Nephron (organoid): ENCODE results near the gene DHRS4L2.
"Not testable (repeated sequence)": the region's sequence is repeated elsewhere in the genome, so short reads cannot be mapped to it uniquely, and the experiment has no call there.

Experiments used
- H3K27ac Mint-ChIP-seq, 3 experiments: 2 replicates each; pipeline ENCODE4 v1.8.0; 2020; ENCODE audit warnings: mixed read lengths in 3 of 3, mild to moderate bottlenecking in 2 of 3, moderate library complexity in 1 of 3
- H3K27me3 Mint-ChIP-seq: 2 replicates; pipeline ENCODE4 v1.8.0; 2021; ENCODE audit warnings: low read depth, mild to moderate bottlenecking, moderate library complexity, mixed read lengths
- H3K36me3 Mint-ChIP-seq: 2 replicates; pipeline ENCODE4 v1.8.0; 2020; ENCODE audit warnings: low read depth, mixed read lengths
- H3K4me1 Mint-ChIP-seq: 2 replicates; pipeline ENCODE4 v1.8.0; 2020; ENCODE audit warnings: mixed read lengths
- H3K4me3 Mint-ChIP-seq, 3 experiments: 2 replicates each; pipeline ENCODE4 v1.8.0; 2020; ENCODE audit warnings: mild to moderate bottlenecking in 3 of 3, mixed read lengths in 3 of 3, moderate library complexity in 2 of 3
- H3K9me3 Mint-ChIP-seq: 2 replicates; pipeline ENCODE4 v1.8.0; 2020; ENCODE audit warnings: mixed read lengths
- CTCF ChIP-seq, 3 experiments: fragments of 200-600 bp; sonication (generic); IDR thresholded peaks; one replicate each; pipeline ENCODE4 v1.5.0; 2021; ENCODE audit warnings: antibody characterized with exemption in 3 of 3; ENCODE audit not compliant: unreplicated experiment in 3 of 3

The DHRS4L2 gene

DNA sequence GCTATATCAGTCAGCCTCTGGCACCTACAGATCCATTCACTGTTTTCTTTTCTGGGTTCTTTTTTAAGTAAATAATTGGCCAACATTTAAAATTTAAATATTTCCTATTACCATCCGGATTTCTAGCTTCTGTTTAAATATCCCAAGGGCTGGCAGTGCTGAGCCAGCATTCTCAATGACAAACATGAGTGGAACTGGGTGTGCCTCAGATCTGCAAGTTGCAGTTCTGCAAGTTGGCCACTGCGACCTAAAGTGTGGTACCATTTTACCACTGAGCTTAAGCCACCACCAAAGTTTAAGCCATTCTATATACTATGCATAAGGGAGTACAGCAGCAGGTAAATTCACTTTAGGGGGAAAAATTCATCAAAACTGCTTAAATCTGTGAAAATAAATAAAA lies 31.2 kb downstream of the DHRS4L2 start:
- not testable (repeated sequence) for H3K36me3 Mint-ChIP-seq, H3K4me1 Mint-ChIP-seq, H3K27ac Mint-ChIP-seq, H3K27me3 Mint-ChIP-seq, H3K4me3 Mint-ChIP-seq
- peaks cover 27% of the 10 kb centered on the region for H3K9me3 Mint-ChIP-seq
- TF ChIP-seq CTCF (IDR thresholded peaks at IDR 0.05; ENCODE audit: unreplicated experiment in 3 of 3): peak in 1 of 3 experiments; percentile 11

- not testable (repeated sequence) for H3K4me3 Mint-ChIP-seq, H3K36me3 Mint-ChIP-seq, H3K27ac Mint-ChIP-seq, H3K4me1 Mint-ChIP-seq, H3K27me3 Mint-ChIP-seq
- H3K9me3 Mint-ChIP-seq: peaks cover 30% of the 10 kb centered on the region
Measured at GRCh38 chr14:24020520-24020919, 31.8 kb downstream of the DHRS4L2 start.

DNA sequence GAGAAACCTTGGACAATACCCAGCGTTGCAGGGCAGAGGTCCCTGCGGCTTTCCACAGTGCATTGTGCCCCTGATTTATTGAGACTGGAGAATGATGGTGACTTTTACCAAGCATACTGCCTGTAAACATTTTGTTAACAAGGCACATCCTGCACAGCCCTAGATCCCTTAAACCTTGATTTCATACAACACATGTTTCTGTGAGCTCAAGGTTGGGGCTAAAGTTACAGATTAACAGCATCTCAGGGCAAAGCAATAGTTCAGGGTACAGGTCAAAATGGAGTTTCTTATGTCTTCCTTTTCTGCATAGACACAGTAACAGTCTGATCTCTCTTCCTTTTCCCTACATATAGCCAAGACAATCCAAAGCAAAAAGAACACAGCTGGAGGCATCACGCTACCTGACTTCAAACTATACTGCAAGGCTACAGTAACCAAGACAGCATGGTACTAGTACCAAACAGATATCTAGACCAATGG lies 36.2 kb downstream of the DHRS4L2 start:
- peaks cover 28% of the 10 kb centered on the region for H3K9me3 Mint-ChIP-seq
- not testable (repeated sequence) for H3K36me3 Mint-ChIP-seq, H3K27ac Mint-ChIP-seq, H3K4me1 Mint-ChIP-seq, H3K4me3 Mint-ChIP-seq, H3K27me3 Mint-ChIP-seq

DNA sequence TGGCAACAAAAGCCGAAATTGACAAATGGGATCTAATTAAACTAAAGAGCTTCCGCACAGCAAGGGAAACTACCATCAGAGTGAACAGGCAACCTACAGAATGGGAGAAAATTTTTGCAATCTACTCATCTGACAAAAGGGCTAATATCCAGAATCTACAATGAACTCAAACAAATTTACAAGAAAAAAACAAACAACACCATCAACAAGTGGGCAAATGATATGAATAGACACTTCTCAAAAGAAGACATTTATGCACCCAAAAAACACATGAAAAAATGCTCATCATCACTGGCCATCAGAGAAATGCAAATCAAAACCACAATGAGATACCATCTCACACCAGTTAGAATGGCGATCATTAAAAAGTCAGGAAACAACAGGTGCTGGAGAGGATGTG lies 41.0 kb downstream of the DHRS4L2 start:
- H3K4me3 Mint-ChIP-seq, H3K36me3 Mint-ChIP-seq, H3K27me3 Mint-ChIP-seq, H3K27ac Mint-ChIP-seq, H3K4me1 Mint-ChIP-seq: not testable (repeated sequence)
- H3K9me3 Mint-ChIP-seq: peaks cover 47% of the 10 kb centered on the region

GRCh38 chr14:24031331-24031730 lies 42.6 kb downstream of the DHRS4L2 start:
- H3K36me3 Mint-ChIP-seq, H3K4me3 Mint-ChIP-seq: not testable (repeated sequence)

DNA sequence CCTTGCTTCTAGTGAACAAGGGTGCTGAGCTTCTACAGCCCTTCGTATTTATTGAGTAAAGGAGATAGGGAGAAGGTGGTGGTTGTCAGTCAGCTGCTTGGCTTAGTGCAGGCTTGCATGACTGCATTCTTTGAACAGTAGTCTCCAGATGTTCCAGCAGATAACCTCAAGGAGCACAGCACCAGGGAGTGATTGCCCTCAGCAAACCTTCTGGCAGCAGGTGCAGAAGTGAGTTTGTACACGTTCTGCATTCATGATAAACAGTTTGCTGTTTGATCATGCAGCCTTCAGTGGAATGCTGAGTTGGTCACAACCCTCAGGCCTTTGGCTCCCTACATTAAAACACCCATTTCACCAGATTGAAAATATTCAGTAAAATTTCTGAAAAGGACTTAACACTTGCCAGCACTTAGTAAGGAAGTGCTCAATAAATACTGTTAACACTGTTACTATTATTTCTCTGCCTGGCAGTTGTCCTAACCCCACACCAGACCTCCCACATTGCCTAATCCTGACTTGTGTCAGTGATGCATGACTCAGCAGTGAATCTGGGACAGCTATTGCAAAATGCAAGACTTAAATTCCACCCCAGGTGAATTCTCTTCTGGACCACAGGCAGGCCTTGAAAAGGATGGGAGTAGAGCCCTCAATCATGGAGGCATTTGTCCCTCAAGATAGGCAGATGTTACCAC lies 44.1 kb downstream of the DHRS4L2 start:
- no peak overlapping the region for H3K4me3 Mint-ChIP-seq
- no peaks in the 10 kb centered on the region for H3K36me3 Mint-ChIP-seq
- TF ChIP-seq CTCF (IDR thresholded peaks at IDR 0.05; ENCODE audit: unreplicated experiment in 3 of 3): no peak
- H3K27ac Mint-ChIP-seq: no peak overlapping the region
- peaks cover 28% of the 10 kb centered on the region for H3K9me3 Mint-ChIP-seq
- peaks cover 3% of the 10 kb centered on the region for H3K27me3 Mint-ChIP-seq
- H3K4me1 Mint-ChIP-seq: peaks cover 7% of the 10 kb centered on the region

More at GRCh38 chr14:24031331-24031730, 42.6 kb downstream of the DHRS4L2 start:
- not testable (repeated sequence) for H3K27ac Mint-ChIP-seq, H3K27me3 Mint-ChIP-seq, H3K4me1 Mint-ChIP-seq
- H3K9me3 Mint-ChIP-seq: peaks cover 39% of the 10 kb centered on the region

- H3K36me3 Mint-ChIP-seq, H3K4me1 Mint-ChIP-seq, H3K27me3 Mint-ChIP-seq: not testable (repeated sequence)
- Mint-ChIP-seq H3K4me3 (peak overlapping the region; percentile 90 to 95 (median 93)), H3K27ac (peak overlapping the region; percentile 91 to 96 (median 92)), H3K9me3 (peaks cover 25% of the 10 kb centered on the region)
Measured at GRCh38 chr14:24035769-24036168, 47.0 kb downstream of the DHRS4L2 start.

GRCh38 chr14:24036169-24036962 lies 47.6 kb downstream of the DHRS4L2 start:
- Mint-ChIP-seq H3K27ac (peak overlapping the region; percentile 92 to 98 (median 96)), H3K36me3 (no peaks in the 10 kb centered on the region), H3K4me3 (peak overlapping the region; percentile 90 to 95 (median 93)), H3K4me1 (peaks cover 7% of the 10 kb centered on the region), H3K27me3 (peaks cover 3% of the 10 kb centered on the region), H3K9me3 (peaks cover 20% of the 10 kb centered on the region)
- peak; percentile 76 to 77 (median 76) for TF ChIP-seq CTCF (IDR thresholded peaks at IDR 0.05; ENCODE audit: unreplicated experiment in 3 of 3)
